ENCODE data around the gene PTF1A. TPM values are rescaled to one million over a fixed set of nuclear protein-coding genes. Genes with fewer than 3 reads are reported as not detected.

PTF1A gene
- total and polyA plus RNA-seq, 4 donors = not detected

- TF ChIP-seq ATF3 (IDR thresholded peaks at IDR 0.05) = no peak
- no peak for TF ChIP-seq HNF4G (IDR thresholded peaks at IDR 0.05)
These were observed 5.9 kb upstream of the PTF1A start (continued) for GRCh38 chr10:23186178-23186577.

GRCh38 chr10:23186697-23187096 lies 5.4 kb upstream of the PTF1A start:
- H3K4me3 ChIP-seq (ENCODE audit: low read depth in 1 of 3, low read length in 3 of 3) = no peak overlapping the region
- H3K9ac ChIP-seq (ENCODE audit: low read depth in 1 of 2, low read length in 2 of 2) = no peak overlapping the region
- peaks cover 0 to 4% (median 3%) of the 10 kb centered on the region in 4 donors for H3K4me1 ChIP-seq (ENCODE audit: control insufficient read depth in 4 of 4, insufficient read depth in 4 of 4, low read length in 3 of 4)
- peaks cover 0 to 13% (median 2%) of the 10 kb centered on the region in 4 donors for H3K27me3 ChIP-seq (ENCODE audit: control insufficient read depth in 4 of 4, insufficient read depth in 4 of 4, low read length in 3 of 4)
- TF ChIP-seq HNF4A (conservative IDR thresholded peaks at IDR 0.05) (peak in 1 of 2 donors; percentile 49), ATF3 (IDR thresholded peaks at IDR 0.05) (no peak)
- no peak for DNase-seq (ENCODE audit: low spot score)
- 13% methylated on average over 5 of the region's 5 CpGs for WGBS
- no peak overlapping the region for H3K27ac ChIP-seq (ENCODE audit: low read depth in 1 of 2, low read length in 2 of 2)
- no peaks in the 10 kb centered on the region for H3K36me3 ChIP-seq (ENCODE audit: control insufficient read depth in 4 of 4, insufficient read depth in 3 of 4, low read depth in 1 of 4, low read length in 3 of 4)
- H3K9me3 ChIP-seq (ENCODE audit: control insufficient read depth in 4 of 4, low read length in 3 of 4) = no peaks in the 10 kb centered on the region

GRCh38 chr10:23187155-23187554 lies 5.0 kb upstream of the PTF1A start:
- H3K9me3 ChIP-seq (ENCODE audit: control insufficient read depth in 4 of 4, low read length in 3 of 4) = no peaks in the 10 kb centered on the region
- H3K9ac ChIP-seq (ENCODE audit: low read depth in 1 of 2, low read length in 2 of 2) = no peak overlapping the region
- peaks cover 0 to 18% (median 2%) of the 10 kb centered on the region in 4 donors for H3K27me3 ChIP-seq (ENCODE audit: control insufficient read depth in 4 of 4, insufficient read depth in 4 of 4, low read length in 3 of 4)
- H3K4me3 ChIP-seq (ENCODE audit: low read depth in 1 of 3, low read length in 3 of 3) = no peak overlapping the region
- no peak for DNase-seq (ENCODE audit: low spot score)
- H3K36me3 ChIP-seq (ENCODE audit: control insufficient read depth in 4 of 4, insufficient read depth in 3 of 4, low read depth in 1 of 4, low read length in 3 of 4) = no peaks in the 10 kb centered on the region
- WGBS = 84% methylated on average over 1 of the region's 1 CpG
- peaks cover under 1 to 6% (median 4%) of the 10 kb centered on the region in 4 donors for H3K4me1 ChIP-seq (ENCODE audit: control insufficient read depth in 4 of 4, insufficient read depth in 4 of 4, low read length in 3 of 4)
- no peak overlapping the region for H3K27ac ChIP-seq (ENCODE audit: low read depth in 1 of 2, low read length in 2 of 2)
- no peak for TF ChIP-seq HNF4A (conservative IDR thresholded peaks at IDR 0.05)
- no peak for TF ChIP-seq ATF3 (IDR thresholded peaks at IDR 0.05)
- TF ChIP-seq SP1 (IDR thresholded peaks at IDR 0.05) = no peak
- TF ChIP-seq, protein P1, sequence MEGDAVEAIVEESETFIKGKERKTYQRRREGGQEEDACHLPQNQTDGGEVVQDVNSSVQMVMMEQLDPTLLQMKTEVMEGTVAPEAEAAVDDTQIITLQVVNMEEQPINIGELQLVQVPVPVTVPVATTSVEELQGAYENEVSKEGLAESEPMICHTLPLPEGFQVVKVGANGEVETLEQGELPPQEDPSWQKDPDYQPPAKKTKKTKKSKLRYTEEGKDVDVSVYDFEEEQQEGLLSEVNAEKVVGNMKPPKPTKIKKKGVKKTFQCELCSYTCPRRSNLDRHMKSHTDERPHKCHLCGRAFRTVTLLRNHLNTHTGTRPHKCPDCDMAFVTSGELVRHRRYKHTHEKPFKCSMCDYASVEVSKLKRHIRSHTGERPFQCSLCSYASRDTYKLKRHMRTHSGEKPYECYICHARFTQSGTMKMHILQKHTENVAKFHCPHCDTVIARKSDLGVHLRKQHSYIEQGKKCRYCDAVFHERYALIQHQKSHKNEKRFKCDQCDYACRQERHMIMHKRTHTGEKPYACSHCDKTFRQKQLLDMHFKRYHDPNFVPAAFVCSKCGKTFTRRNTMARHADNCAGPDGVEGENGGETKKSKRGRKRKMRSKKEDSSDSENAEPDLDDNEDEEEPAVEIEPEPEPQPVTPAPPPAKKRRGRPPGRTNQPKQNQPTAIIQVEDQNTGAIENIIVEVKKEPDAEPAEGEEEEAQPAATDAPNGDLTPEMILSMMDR (IDR thresholded peaks at IDR 0.05; ENCODE audit: low read depth, low read length, missing input control) = no peak
- TF ChIP-seq GABPA (IDR thresholded peaks at IDR 0.05 in 1 of 2, conservative IDR thresholded peaks at IDR 0.05 in 1 of 2) = no peak
- TF ChIP-seq EGR1 (IDR thresholded peaks at IDR 0.05; ENCODE audit: low read depth in 2 of 2) = no peak
- no peak for TF ChIP-seq RXRA (IDR thresholded peaks at IDR 0.05)
- TF ChIP-seq YY1 (IDR thresholded peaks at IDR 0.05) = no peak
- no peak for TF ChIP-seq JUND (IDR thresholded peaks at IDR 0.05)
- TF ChIP-seq, protein P2, sequence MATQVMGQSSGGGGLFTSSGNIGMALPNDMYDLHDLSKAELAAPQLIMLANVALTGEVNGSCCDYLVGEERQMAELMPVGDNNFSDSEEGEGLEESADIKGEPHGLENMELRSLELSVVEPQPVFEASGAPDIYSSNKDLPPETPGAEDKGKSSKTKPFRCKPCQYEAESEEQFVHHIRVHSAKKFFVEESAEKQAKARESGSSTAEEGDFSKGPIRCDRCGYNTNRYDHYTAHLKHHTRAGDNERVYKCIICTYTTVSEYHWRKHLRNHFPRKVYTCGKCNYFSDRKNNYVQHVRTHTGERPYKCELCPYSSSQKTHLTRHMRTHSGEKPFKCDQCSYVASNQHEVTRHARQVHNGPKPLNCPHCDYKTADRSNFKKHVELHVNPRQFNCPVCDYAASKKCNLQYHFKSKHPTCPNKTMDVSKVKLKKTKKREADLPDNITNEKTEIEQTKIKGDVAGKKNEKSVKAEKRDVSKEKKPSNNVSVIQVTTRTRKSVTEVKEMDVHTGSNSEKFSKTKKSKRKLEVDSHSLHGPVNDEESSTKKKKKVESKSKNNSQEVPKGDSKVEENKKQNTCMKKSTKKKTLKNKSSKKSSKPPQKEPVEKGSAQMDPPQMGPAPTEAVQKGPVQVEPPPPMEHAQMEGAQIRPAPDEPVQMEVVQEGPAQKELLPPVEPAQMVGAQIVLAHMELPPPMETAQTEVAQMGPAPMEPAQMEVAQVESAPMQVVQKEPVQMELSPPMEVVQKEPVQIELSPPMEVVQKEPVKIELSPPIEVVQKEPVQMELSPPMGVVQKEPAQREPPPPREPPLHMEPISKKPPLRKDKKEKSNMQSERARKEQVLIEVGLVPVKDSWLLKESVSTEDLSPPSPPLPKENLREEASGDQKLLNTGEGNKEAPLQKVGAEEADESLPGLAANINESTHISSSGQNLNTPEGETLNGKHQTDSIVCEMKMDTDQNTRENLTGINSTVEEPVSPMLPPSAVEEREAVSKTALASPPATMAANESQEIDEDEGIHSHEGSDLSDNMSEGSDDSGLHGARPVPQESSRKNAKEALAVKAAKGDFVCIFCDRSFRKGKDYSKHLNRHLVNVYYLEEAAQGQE (IDR thresholded peaks at IDR 0.05) = no peak
